Ammon's horn (tissue), 1 donor: Measurements from ENCODE around the gene ASB3.
"Not testable (repeated sequence)": the region's sequence is repeated elsewhere in the genome, so short reads cannot be mapped to it uniquely, and the experiment has no call there.

Source experiments
- DNase-seq: peaks from one replicate; pipeline ENCODE4 v3.0.0-alpha.2; 2016; ENCODE audit warnings: low spot score

The ASB3 gene

GRCh38 chr2:53785366-53785765 is 1.4 kb downstream of the ASB3 start:
- DNase-seq = no peak

GRCh38 chr2:53784436-53784835 is 2.3 kb downstream of the ASB3 start:
- DNase-seq = no peak

- no peak for DNase-seq
Observed at GRCh38 chr2:53782676-53783075, 4.1 kb downstream of the ASB3 start.

- DNase-seq = no peak
Observed at GRCh38 chr2:53780056-53780455, 6.7 kb downstream of the ASB3 start.

GRCh38 chr2:53778536-53779162 is 8.1 kb downstream of the ASB3 start:
- DNase-seq = no peak

- no peak for DNase-seq
Observed at GRCh38 chr2:53777134-53777533, 9.6 kb downstream of the ASB3 start.

GRCh38 chr2:53770264-53770663 is 16.5 kb downstream of the ASB3 start:
- no peak for DNase-seq

GRCh38 chr2:53769318-53769945 is 17.3 kb downstream of the ASB3 start:
- no peak for DNase-seq

GRCh38 chr2:53768242-53768542 is 18.6 kb downstream of the ASB3 start:
- DNase-seq = peak; percentile 52

- peak; percentile 88 for DNase-seq
Observed at GRCh38 chr2:53767405-53768241, 19.1 kb downstream of the ASB3 start, which contains the start of gene CHAC2. Gene CHAC2, plus strand, starts transcription at chr2:53767804. Its CDS starts 83 bp downstream, at chr2:53767887.

GRCh38 chr2:53765767-53766166 is 21.0 kb downstream of the ASB3 start:
- no peak for DNase-seq

- not testable (repeated sequence) for DNase-seq
Observed at GRCh38 chr2:53757206-53757605, 29.5 kb downstream of the ASB3 start.

GRCh38 chr2:53756644-53757043 is 30.1 kb downstream of the ASB3 start:
- DNase-seq = no peak

GRCh38 chr2:53755121-53755520 is 31.6 kb downstream of the ASB3 start:
- DNase-seq = no peak

GRCh38 chr2:53753041-53753440 is 33.7 kb downstream of the ASB3 start:
- DNase-seq = no peak

GRCh38 chr2:53752385-53752784 is 34.4 kb downstream of the ASB3 start:
- no peak for DNase-seq

GRCh38 chr2:53751728-53752127 is 35.0 kb downstream of the ASB3 start:
- DNase-seq = no peak

- no peak for DNase-seq
Observed at GRCh38 chr2:53750041-53750768, 36.5 kb downstream of the ASB3 start.

GRCh38 chr2:53744395-53745065 is 42.2 kb downstream of the ASB3 start:
- no peak for DNase-seq

GRCh38 chr2:53740170-53740569 is 46.6 kb downstream of the ASB3 start:
- peak; percentile 46 for DNase-seq

GRCh38 chr2:53739032-53739431 is 47.7 kb downstream of the ASB3 start:
- no peak for DNase-seq

- no peak for DNase-seq
Observed at GRCh38 chr2:53737091-53737490, 49.7 kb downstream of the ASB3 start.
